Progenitor cell of endocrine pancreas (in vitro differentiated cells): Measurements from ENCODE around the gene TMC1. TPM values are rescaled to one million over a fixed set of nuclear protein-coding genes. Genes with fewer than 3 reads are reported as not detected.
"Not testable (repeated sequence)": the region's sequence is repeated elsewhere in the genome, so short reads cannot be mapped to it uniquely, and the experiment has no call there.

Source experiments
- DNase-seq: peaks from one replicate; pipeline ENCODE4 v3.0.0; 2021; ENCODE audit warnings: low spot score; ENCODE audit not compliant: unreplicated experiment
- H3K27ac Mint-ChIP-seq: 2 replicates; pipeline ENCODE4 v1.8.0; 2021; ENCODE audit warnings: mild to moderate bottlenecking, moderate library complexity, mixed read lengths
- H3K27me3 Mint-ChIP-seq: 2 replicates; pipeline ENCODE4 v1.8.0; 2021; ENCODE audit warnings: mixed read lengths
- H3K36me3 Mint-ChIP-seq: 2 replicates; pipeline ENCODE4 v1.8.0; 2022; ENCODE audit warnings: mixed read lengths; ENCODE audit not compliant: insufficient read depth
- H3K4me1 Mint-ChIP-seq: 2 replicates; pipeline ENCODE4 v1.8.0; 2021; ENCODE audit warnings: low read depth, mixed read lengths
- H3K4me3 Mint-ChIP-seq: 2 replicates; pipeline ENCODE4 v1.8.0; 2021; ENCODE audit warnings: low read depth, mild to moderate bottlenecking, moderate library complexity, mixed read lengths
- H3K9me3 Mint-ChIP-seq: 2 replicates; pipeline ENCODE4 v1.8.0; 2021; ENCODE audit warnings: low read depth, mixed read lengths
- total RNA-seq: library from RNA; stranded (reverse); gene quantifications from 2 replicates; pipeline ENCODE4 v1.2.1, GENCODE V29; 2021
- TF ChIP-seq, protein P1 (sequence below): fragments of 200-600 bp; sonication (generic); IDR thresholded peaks from one replicate; pipeline ENCODE4 v1.5.0; 2021; ENCODE audit warnings: antibody characterized with exemption, mild to moderate bottlenecking; ENCODE audit not compliant: unreplicated experiment

Gene TMC1
- total RNA-seq, 1 donor from 2014 or later: not detected

DNA sequence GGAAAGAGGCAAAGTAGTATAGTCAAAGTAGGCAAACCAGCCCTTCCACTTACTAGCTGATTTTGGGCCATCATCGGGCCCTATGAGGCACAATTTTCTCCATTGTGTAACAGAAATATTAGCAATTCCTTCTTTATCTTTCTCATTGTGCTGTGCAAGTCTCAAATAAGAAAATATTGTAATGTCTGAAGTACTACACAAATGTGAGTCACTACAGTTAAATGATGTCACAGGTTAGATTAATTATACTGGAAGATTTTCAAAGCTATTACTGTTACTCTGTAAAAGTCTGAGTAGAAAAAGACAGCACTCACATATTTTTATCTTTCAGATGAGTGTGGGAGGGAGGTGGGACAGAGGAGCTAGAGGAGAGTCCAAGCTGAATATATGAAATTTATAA, 12.4 kb upstream of the TMC1 start:
- Mint-ChIP-seq H3K36me3 (no peaks in the 10 kb centered on the region), H3K4me1 (peaks cover 17% of the 10 kb centered on the region), H3K4me3 (no peak overlapping the region), H3K27me3 (no peaks in the 10 kb centered on the region), H3K9me3 (no peaks in the 10 kb centered on the region), H3K27ac (no peak overlapping the region)
- DNase-seq: no peak
- TF ChIP-seq, protein P1, sequence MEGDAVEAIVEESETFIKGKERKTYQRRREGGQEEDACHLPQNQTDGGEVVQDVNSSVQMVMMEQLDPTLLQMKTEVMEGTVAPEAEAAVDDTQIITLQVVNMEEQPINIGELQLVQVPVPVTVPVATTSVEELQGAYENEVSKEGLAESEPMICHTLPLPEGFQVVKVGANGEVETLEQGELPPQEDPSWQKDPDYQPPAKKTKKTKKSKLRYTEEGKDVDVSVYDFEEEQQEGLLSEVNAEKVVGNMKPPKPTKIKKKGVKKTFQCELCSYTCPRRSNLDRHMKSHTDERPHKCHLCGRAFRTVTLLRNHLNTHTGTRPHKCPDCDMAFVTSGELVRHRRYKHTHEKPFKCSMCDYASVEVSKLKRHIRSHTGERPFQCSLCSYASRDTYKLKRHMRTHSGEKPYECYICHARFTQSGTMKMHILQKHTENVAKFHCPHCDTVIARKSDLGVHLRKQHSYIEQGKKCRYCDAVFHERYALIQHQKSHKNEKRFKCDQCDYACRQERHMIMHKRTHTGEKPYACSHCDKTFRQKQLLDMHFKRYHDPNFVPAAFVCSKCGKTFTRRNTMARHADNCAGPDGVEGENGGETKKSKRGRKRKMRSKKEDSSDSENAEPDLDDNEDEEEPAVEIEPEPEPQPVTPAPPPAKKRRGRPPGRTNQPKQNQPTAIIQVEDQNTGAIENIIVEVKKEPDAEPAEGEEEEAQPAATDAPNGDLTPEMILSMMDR: no peak

GRCh38 chr9:72509635-72510034, 11.8 kb upstream of the TMC1 start:
- H3K27me3 Mint-ChIP-seq: no peaks in the 10 kb centered on the region
- TF ChIP-seq, protein P1: no peak
- H3K27ac Mint-ChIP-seq: no peak overlapping the region
- no peaks in the 10 kb centered on the region for H3K36me3 Mint-ChIP-seq
- H3K9me3 Mint-ChIP-seq: no peaks in the 10 kb centered on the region
- peaks cover 16% of the 10 kb centered on the region for H3K4me1 Mint-ChIP-seq
- no peak overlapping the region for H3K4me3 Mint-ChIP-seq
- DNase-seq: no peak

GRCh38 chr9:72521011-72521410, 397 bp upstream of the TMC1 start:
- H3K27me3 Mint-ChIP-seq, H3K27ac Mint-ChIP-seq, DNase-seq, H3K4me1 Mint-ChIP-seq, H3K4me3 Mint-ChIP-seq, H3K9me3 Mint-ChIP-seq, H3K36me3 Mint-ChIP-seq: not testable (repeated sequence)

DNA sequence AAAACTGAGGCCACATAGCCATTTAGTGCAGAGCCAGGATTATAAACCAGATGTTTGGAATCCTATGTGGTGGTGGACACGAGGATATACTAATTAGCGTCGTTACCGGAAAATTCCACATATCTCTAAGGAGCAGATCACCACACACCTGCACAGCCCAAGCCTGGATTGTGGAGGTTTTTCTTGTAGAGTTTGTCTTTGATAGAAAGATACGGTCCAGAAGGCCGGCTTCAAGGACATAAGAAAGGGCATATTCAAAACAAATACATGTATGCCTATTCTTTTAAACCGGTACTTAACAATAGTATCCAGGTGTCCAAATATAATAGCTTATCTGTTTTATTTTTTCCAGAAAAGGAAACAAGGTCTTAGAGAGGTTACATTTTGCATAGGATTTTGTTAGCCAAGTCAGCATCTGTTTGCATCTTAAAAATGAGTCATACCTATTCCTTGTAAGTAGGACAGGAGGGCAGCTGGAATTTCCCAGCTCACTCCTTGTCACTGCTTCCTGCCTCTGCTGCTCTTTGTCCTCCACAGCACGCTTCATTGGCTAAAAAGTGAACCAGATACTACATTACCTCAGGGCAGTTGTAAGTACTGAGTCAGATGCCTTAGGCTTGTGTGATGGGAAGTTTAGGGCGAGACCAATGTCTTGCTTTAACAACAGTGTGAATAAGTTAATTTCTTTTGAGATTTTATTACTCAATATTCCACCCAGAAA, 3.6 kb downstream of the TMC1 start:
- Mint-ChIP-seq H3K27me3 (no peaks in the 10 kb centered on the region), H3K27ac (peak overlapping the region; percentile 29), H3K4me1 (peaks cover 22% of the 10 kb centered on the region), H3K9me3 (no peaks in the 10 kb centered on the region), H3K4me3 (no peak overlapping the region), H3K36me3 (no peaks in the 10 kb centered on the region)
- no peak for DNase-seq
- TF ChIP-seq, protein P1: no peak

DNA sequence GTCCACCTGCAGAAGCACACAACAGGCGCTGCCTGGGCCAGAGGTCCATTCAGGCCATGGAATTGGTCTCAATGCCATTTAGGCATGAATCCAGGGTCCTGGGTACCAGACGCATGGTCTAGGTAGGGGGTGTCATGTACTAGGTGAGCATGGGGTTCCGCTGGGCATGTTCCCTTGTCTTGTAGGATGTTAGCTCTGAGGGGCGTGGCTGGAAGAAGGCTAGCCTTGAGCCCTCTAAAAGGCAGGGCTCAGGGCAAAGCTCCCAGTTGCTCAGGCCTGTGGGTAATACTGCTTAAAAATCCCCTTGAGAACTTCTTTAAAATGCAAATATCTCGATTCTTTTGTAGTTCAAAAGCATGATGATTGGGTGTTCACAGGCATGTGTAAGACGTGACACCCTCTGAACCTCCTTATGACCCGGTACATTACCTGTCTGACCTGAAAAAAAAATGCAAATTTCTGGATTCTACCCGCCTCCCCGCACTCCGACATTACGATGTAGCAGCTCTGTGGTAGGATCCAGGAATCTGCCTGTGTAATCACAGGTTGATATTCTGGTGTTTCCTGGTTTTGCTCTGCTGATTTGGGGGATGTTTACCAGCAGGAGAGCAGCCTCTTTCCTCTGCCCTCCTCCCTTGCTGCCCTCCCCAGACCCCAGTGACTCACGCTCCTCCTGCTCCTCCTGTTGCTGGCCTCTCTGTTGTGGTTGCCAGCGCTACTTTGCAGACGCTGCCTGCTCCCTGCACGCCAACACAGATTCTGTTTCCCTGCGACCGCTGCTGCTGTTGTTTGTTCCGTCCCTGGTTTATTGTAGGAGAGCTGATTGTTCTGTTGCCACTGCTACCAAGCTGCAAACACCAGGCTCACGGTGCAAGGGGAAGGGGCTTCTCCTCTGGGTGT, 5.7 kb downstream of the TMC1 start:
- Mint-ChIP-seq H3K9me3 (no peaks in the 10 kb centered on the region), H3K27ac (peak overlapping the region; percentile 88), H3K27me3 (no peaks in the 10 kb centered on the region)

More for the DNA sequence above, 5.7 kb downstream of the TMC1 start:
- Mint-ChIP-seq H3K4me1 (peaks cover 22% of the 10 kb centered on the region), H3K4me3 (peak overlapping the region; percentile 43), H3K36me3 (no peaks in the 10 kb centered on the region)
- no peak for DNase-seq
- TF ChIP-seq, protein P1: no peak
